Mesendoderm (in vitro differentiated cells): ENCODE measurements around the gene KBTBD13.
A peak's percentile ranks its signal among the peaks of the same experiment; 100 is the strongest.
"Not testable (repeated sequence)": the region's sequence is repeated elsewhere in the genome, so short reads cannot be mapped to it uniquely, and the experiment has no call there.

Source experiments
- DNase-seq: peaks from one replicate; pipeline ENCODE4 v3.0.0; 2013
- H2AK5ac ChIP-seq: 2 replicates; pipeline ENCODE4 v1.6.1; 2013; ENCODE audit warnings: low read length, inconsistent platforms
- H2BK120ac ChIP-seq: 2 replicates; pipeline ENCODE4 v1.6.1; 2013; ENCODE audit warnings: low read depth, mild to moderate bottlenecking, low read length, moderate library complexity, mixed read lengths
- H2BK15ac ChIP-seq: replicated peaks from 2 replicates; pipeline ENCODE4 v1.6.1; 2013; ENCODE audit warnings: low read depth, mild to moderate bottlenecking, moderate library complexity
- H2BK5ac ChIP-seq: 2 replicates; pipeline ENCODE4 v1.6.1; 2013; ENCODE audit warnings: low read length, inconsistent platforms
- H3K18ac ChIP-seq: 2 replicates; pipeline ENCODE4 v1.6.1; 2013; ENCODE audit warnings: mild to moderate bottlenecking, low read length, mixed read lengths
- H3K23ac ChIP-seq: one replicate; pipeline ENCODE4 v1.6.1; 2013; ENCODE audit warnings: low read length
- H3K27ac ChIP-seq: 2 replicates; pipeline ENCODE4 v1.5.1; 2013; ENCODE audit warnings: low read depth, mild to moderate bottlenecking, inconsistent platforms, low read length, moderate library complexity
- H3K27me3 ChIP-seq: 2 replicates; pipeline ENCODE4 v1.6.1; 2013; ENCODE audit warnings: low read length, control low read depth, mild to moderate bottlenecking, inconsistent platforms; ENCODE audit not compliant: insufficient read depth, poor library complexity
- H3K36me3 ChIP-seq: 2 replicates; pipeline ENCODE4 v1.6.1; 2013; ENCODE audit warnings: low read length, inconsistent platforms; ENCODE audit not compliant: control insufficient read depth, insufficient read depth
- H3K4ac ChIP-seq: one replicate; pipeline ENCODE4 v1.6.1; 2013; ENCODE audit warnings: low read depth, mild to moderate bottlenecking, low read length, moderate library complexity
- H3K4me1 ChIP-seq: 2 replicates; pipeline ENCODE4 v1.6.1; 2013; ENCODE audit warnings: low read depth, low read length, inconsistent platforms; ENCODE audit not compliant: control insufficient read depth
- H3K4me2 ChIP-seq: 2 replicates; pipeline ENCODE4 v1.6.1; 2013; ENCODE audit warnings: low read length
- H3K4me3 ChIP-seq: 2 replicates; pipeline ENCODE4 v1.5.1; 2013; ENCODE audit warnings: mild to moderate bottlenecking, low read length
- H3K56ac ChIP-seq: one replicate; pipeline ENCODE4 v1.6.1; 2013; ENCODE audit warnings: low read length
- H3K79me1 ChIP-seq: 2 replicates; pipeline ENCODE4 v1.6.1; 2013; ENCODE audit warnings: low read length, inconsistent platforms
- H3K79me2 ChIP-seq: 2 replicates; pipeline ENCODE4 v1.6.1; 2013; ENCODE audit warnings: mild to moderate bottlenecking, low read length; ENCODE audit not compliant: control insufficient read depth, insufficient read depth
- H3K9ac ChIP-seq: 2 replicates; pipeline ENCODE4 v1.6.1; 2013; ENCODE audit warnings: low read length, inconsistent platforms
- H4K5ac ChIP-seq: one replicate; pipeline ENCODE4 v1.6.1; 2013; ENCODE audit warnings: low read length
- H4K8ac ChIP-seq: one replicate; pipeline ENCODE4 v1.6.1; 2013; ENCODE audit warnings: low read depth, mild to moderate bottlenecking, control low read depth, low read length, moderate library complexity
- WGBS: extraction: QIAGEN DNeasy Blood & Tissue Kit; methylation state at CpG from one replicate; pipeline ENCODE4 v1.1.7; 2013; ENCODE audit warnings: low lambda C conversion rate, missing lambda C conversion rate; ENCODE audit not compliant: insufficient coverage; ENCODE audit errors: extremely low coverage; 5-methylcytosine and 5-hydroxymethylcytosine counted together

Gene KBTBD13

DNA sequence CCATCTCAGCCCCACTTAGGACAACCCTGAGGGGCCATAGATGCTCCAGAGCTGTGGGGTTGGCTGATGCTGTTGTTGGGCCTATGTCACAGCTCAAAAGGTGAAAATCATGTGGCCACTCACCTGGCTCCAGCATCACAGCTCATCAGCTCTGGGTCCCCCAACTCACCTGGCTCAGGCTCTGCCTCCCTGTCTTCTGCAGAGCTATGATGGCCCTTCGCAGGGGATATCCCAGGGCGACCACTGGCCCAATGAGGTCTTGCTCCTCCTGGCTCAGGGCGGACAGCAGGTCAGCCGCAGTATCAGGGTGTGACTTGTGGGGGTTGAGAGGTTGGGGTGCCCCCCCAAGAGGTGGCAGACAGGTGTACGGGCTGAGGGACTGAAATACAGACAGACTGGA lies 22.8 kb downstream of the KBTBD13 start:
- no peak overlapping the region for H3K4ac ChIP-seq
- H2AK5ac ChIP-seq, result no peak overlapping the region
- H3K79me1 ChIP-seq, result no peaks in the 10 kb centered on the region
- no peak overlapping the region for H3K56ac ChIP-seq
- no peak overlapping the region for H3K9ac ChIP-seq
- H4K5ac ChIP-seq, result no peak overlapping the region
- no peak overlapping the region for H2BK5ac ChIP-seq
- H3K27ac ChIP-seq, result no peak overlapping the region
- H3K4me2 ChIP-seq, result no peak overlapping the region
- no peak for DNase-seq
- no peaks in the 10 kb centered on the region for H3K4me1 ChIP-seq
- H4K8ac ChIP-seq, result no peak overlapping the region
- H3K27me3 ChIP-seq, result no peaks in the 10 kb centered on the region
- H3K23ac ChIP-seq, result no peak overlapping the region
- no peak overlapping the region for H2BK120ac ChIP-seq
- no peak overlapping the region for H3K18ac ChIP-seq
- WGBS, result no CpG with 5 or more reads among the region's 5 CpGs
- H3K36me3 ChIP-seq, result no peaks in the 10 kb centered on the region
- no peak overlapping the region for H3K4me3 ChIP-seq
- H3K79me2 ChIP-seq, result no peaks in the 10 kb centered on the region
- H2BK15ac ChIP-seq, result no peak overlapping the region

GRCh38 chr15:65099801-65100200 lies 23.3 kb downstream of the KBTBD13 start:
- not testable (repeated sequence) for H3K23ac ChIP-seq, H2BK5ac ChIP-seq, DNase-seq, H3K27ac ChIP-seq, H3K4me1 ChIP-seq, H3K27me3 ChIP-seq, H3K4me2 ChIP-seq, H3K18ac ChIP-seq, H3K4me3 ChIP-seq, H2BK15ac ChIP-seq, H4K5ac ChIP-seq, H2AK5ac ChIP-seq, H3K4ac ChIP-seq, H3K56ac ChIP-seq, H3K79me2 ChIP-seq, H4K8ac ChIP-seq, H3K9ac ChIP-seq, H3K79me1 ChIP-seq, H3K36me3 ChIP-seq, H2BK120ac ChIP-seq
- no CpG with 5 or more reads among the region's 10 CpGs for WGBS

- Histone ChIP-seq H4K5ac (no peak overlapping the region), H3K27me3 (no peaks in the 10 kb centered on the region), H3K4me1 (no peaks in the 10 kb centered on the region), H4K8ac (no peak overlapping the region), H3K18ac (no peak overlapping the region), H3K4me3 (no peak overlapping the region), H3K79me2 (no peaks in the 10 kb centered on the region), H3K4ac (no peak overlapping the region), H3K27ac (no peak overlapping the region), H2AK5ac (no peak overlapping the region), H3K4me2 (no peak overlapping the region), H3K36me3 (no peaks in the 10 kb centered on the region), H2BK15ac (no peak overlapping the region), H3K23ac (no peak overlapping the region), H3K9ac (no peak overlapping the region), H2BK5ac (no peak overlapping the region), H3K79me1 (no peaks in the 10 kb centered on the region), H2BK120ac (no peak overlapping the region), H3K56ac (no peak overlapping the region)
- no CpG with 5 or more reads among the region's 7 CpGs for WGBS
- no peak for DNase-seq
These were observed 23.9 kb downstream of the KBTBD13 start for GRCh38 chr15:65100442-65100841.

- peak overlapping the region; percentile 50 for H3K9ac ChIP-seq
- H3K79me1 ChIP-seq, result no peaks in the 10 kb centered on the region
- H3K4ac ChIP-seq, result no peak overlapping the region
- no peaks in the 10 kb centered on the region for H3K27me3 ChIP-seq
- no peak overlapping the region for H3K18ac ChIP-seq
- H2BK120ac ChIP-seq, result no peak overlapping the region
- no peak overlapping the region for H4K8ac ChIP-seq
- no peak overlapping the region for H3K4me3 ChIP-seq
- H3K23ac ChIP-seq, result no peak overlapping the region
- peak overlapping the region; percentile 87 for H3K4me2 ChIP-seq
- no peaks in the 10 kb centered on the region for H3K4me1 ChIP-seq
- no peaks in the 10 kb centered on the region for H3K36me3 ChIP-seq
- no peak overlapping the region for H2BK15ac ChIP-seq
- no peak overlapping the region for H3K27ac ChIP-seq
- H3K56ac ChIP-seq, result peak overlapping the region; percentile 80
- H2AK5ac ChIP-seq, result no peak overlapping the region
- no CpG with 5 or more reads among the region's 9 CpGs for WGBS
- H4K5ac ChIP-seq, result no peak overlapping the region
- H3K79me2 ChIP-seq, result no peaks in the 10 kb centered on the region
- H2BK5ac ChIP-seq, result no peak overlapping the region
- peak; percentile 91 for DNase-seq
These were observed 24.9 kb downstream of the KBTBD13 start for GRCh38 chr15:65101411-65101890.

DNA sequence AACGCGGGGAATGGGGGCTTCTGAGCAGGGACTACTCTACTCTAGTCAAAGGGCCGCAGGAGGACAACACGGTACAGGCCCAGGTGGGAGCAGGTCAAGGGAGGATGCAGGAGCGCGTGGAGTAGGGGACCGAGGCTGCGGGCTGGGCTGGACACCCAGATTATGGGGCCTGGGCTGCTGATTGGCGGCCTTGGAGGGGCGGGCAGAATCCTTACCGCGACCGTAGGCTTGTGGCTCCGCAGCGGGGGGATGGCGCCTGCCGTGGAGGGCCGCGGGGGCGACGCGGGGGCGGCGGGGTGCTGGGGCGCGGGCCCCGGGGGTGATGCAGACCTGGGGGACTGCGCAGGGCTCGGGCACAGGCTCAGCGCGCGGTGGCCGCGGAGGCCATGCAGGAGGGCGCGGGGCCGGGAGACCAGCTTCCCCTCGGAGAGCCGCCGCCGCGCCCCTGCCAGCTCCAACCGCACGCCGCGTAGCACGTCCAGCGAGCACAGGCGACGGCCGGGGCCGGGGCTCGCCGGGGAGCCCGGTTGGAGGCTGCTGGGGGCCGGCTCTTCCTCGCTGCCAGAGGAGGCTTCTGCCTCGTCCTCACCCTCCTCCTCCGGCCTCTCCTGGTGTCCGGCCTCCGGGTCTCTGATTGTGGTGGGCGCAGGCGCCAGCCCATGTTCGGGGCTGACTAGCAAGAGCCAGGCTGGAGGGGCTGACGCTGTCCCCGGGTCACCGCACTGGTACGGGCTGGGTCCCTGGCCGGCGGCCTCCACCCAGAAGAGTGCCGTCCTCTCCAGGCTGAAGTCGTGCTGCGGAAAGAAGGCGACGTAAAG lies 25.6 kb downstream of the KBTBD13 start:
- Histone ChIP-seq H2BK5ac (no peak overlapping the region), H3K23ac (no peak overlapping the region), H2BK15ac (no peak overlapping the region), H3K4me1 (no peaks in the 10 kb centered on the region), H3K27me3 (no peaks in the 10 kb centered on the region), H3K4me3 (no peak overlapping the region), H3K56ac (peak overlapping the region; percentile 80), H3K18ac (peak overlapping the region; percentile 81), H3K9ac (peak overlapping the region; percentile 59), H3K36me3 (no peaks in the 10 kb centered on the region), H3K79me1 (no peaks in the 10 kb centered on the region), H3K4me2 (peak overlapping the region; percentile 87), H4K5ac (no peak overlapping the region), H4K8ac (no peak overlapping the region), H2BK120ac (no peak overlapping the region), H3K4ac (peak overlapping the region; percentile 21), H3K27ac (no peak overlapping the region), H2AK5ac (no peak overlapping the region), H3K79me2 (no peaks in the 10 kb centered on the region)
- WGBS, result no CpG with 5 or more reads among the region's 75 CpGs
- DNase-seq, result no peak

GRCh38 chr15:65102912-65103311 lies 26.4 kb downstream of the KBTBD13 start:
- Histone ChIP-seq H3K79me2 (no peaks in the 10 kb centered on the region), H2AK5ac (no peak overlapping the region), H3K79me1 (no peaks in the 10 kb centered on the region), H3K56ac (no peak overlapping the region), H2BK15ac (no peak overlapping the region), H2BK120ac (no peak overlapping the region), H3K23ac (no peak overlapping the region), H3K27me3 (no peaks in the 10 kb centered on the region), H4K8ac (no peak overlapping the region), H3K18ac (no peak overlapping the region), H3K27ac (no peak overlapping the region), H3K4ac (no peak overlapping the region), H3K4me1 (no peaks in the 10 kb centered on the region), H4K5ac (no peak overlapping the region), H3K36me3 (no peaks in the 10 kb centered on the region), H3K9ac (no peak overlapping the region), H3K4me3 (no peak overlapping the region), H2BK5ac (no peak overlapping the region), H3K4me2 (no peak overlapping the region)
- WGBS, result no CpG with 5 or more reads among the region's 3 CpGs
- no peak for DNase-seq
